GM19240 (cell line): ENCODE measurements around the gene UMOD.

Source experiments
- DNase-seq: peaks from one replicate; pipeline ENCODE4 v3.0.0; 2011; ENCODE audit warnings: low spot score; ENCODE audit not compliant: insufficient read length

The UMOD gene

DNA sequence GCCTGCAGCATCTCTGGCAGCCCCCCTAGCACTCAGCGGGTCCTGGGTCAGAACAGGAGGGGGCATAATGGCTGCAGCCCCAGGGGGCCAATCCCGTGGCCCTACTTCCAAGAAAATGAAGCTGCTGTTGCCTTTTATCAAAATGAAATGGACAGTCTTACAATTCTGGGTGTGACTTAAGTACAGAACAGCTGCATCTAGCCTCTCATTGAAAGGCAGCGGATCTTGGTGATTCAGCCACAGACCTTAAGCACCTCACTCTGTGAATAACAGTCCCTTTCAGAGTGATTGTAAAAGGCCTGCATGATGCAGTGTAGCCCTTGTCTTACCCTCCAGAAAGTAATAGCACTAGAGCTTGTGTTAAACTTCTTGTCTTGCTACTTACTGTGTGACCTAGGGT lies 11.5 kb upstream of the UMOD start:
- DNase-seq, result no peak

DNA sequence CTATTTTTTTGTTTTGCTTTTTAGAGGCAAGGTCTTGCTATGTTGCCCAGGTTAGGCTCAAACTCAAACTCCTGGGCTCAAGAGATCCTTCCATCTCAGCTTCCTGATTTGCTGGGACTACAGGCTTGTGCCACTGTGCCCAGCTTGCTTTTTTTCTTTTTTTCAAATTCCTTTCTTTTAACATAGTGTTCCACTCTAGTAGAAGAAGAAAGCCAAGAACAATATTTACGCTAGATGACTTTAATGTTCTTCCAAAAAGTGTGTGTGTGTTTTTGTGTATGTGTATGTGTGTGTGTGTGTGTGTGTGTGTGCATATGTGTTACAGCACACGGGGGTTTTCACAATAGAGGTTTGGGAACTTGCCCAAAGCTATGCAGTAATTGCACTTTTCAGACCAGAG lies 10.7 kb upstream of the UMOD start:
- DNase-seq, result no peak

DNA sequence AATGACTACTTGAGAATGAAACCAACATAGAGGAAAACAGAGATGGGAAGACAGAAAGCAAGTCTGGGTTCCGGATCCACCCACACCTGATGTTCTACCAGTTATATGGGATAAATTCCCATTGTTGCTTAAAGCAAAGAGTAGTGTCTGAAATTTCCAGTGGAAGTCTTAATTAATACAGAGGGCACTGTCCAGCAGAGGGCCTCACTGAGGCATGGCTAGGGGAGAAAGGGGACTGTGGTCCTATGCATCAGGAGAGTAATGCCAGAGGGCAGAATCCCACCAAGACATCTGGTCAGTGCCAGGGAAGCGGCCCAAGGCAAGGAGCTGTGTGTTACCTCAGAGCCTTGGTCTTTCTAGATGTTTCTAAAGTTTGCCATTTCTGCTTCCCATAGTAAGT lies 7.5 kb upstream of the UMOD start:
- DNase-seq, result no peak

DNA sequence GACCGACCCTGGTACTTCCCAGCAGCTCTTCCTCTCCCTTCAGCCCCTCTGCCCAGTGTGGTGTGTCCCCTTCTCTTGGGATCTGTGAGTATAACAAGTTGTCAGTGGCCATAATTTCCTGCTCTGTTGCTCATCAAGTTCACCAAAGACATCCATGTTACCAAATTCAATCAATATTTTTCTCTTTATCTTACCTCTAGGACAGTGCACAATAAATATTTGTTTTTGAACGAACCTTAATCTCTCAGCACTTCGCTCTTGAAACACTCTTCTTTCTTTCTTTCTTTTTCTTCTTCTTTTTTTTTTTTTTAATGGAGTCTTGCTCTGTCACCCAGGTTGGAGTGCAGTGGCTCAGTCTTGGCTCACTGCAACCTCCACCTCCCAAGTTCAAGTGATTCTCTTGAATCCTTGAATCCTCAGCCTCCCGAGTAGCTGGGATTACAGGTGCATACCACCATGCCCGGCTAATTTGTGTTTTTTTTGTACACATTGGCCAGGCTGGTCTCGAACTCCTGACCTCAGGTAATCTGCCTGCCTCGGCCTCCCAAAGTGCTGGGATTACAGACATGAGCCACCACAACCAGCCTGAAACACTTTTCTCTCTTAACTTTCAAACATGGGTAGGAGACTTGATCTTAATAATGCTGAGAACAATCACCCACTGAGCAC lies 2.7 kb upstream of the UMOD start:
- DNase-seq, result no peak

DNA sequence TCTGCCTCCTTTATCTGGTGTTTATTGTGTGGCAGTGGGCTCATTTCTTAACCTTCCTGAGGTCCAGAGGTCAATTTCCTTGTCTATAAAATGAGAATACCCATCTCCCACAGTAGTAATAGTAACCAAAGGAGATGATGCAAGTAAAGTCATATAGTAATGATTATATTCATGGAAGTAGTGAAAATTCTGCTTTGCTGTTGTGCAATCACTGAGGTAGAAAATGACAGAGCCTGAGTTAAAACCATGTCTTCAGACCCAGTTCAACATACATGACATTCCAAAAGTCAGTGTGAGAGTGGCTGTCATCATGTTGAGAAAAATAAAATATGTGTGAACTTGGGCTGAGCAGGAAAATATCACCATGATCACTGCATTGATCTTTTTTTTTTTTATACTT lies 864 bp upstream of the UMOD start:
- DNase-seq, result no peak

DNA sequence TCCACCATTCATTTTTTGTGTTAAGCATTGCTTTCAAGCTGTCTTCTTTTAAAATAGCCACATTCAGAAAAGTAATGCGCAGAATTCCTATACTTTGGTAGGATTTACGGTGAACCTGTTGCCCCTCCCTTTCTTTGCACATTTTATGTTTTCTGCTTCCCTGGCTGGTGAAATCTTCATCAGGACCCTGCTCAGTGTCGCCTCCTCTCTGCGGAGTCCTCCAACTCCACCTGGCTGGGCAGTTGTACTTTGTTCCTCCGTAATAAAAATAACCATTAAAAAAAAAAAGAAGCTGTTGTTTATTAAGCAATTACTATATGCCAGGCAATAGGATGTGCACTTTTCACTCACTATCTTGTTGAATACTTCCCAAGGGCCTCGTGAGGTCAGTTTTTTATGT lies 2.9 kb downstream of the UMOD start:
- no peak for DNase-seq

DNA sequence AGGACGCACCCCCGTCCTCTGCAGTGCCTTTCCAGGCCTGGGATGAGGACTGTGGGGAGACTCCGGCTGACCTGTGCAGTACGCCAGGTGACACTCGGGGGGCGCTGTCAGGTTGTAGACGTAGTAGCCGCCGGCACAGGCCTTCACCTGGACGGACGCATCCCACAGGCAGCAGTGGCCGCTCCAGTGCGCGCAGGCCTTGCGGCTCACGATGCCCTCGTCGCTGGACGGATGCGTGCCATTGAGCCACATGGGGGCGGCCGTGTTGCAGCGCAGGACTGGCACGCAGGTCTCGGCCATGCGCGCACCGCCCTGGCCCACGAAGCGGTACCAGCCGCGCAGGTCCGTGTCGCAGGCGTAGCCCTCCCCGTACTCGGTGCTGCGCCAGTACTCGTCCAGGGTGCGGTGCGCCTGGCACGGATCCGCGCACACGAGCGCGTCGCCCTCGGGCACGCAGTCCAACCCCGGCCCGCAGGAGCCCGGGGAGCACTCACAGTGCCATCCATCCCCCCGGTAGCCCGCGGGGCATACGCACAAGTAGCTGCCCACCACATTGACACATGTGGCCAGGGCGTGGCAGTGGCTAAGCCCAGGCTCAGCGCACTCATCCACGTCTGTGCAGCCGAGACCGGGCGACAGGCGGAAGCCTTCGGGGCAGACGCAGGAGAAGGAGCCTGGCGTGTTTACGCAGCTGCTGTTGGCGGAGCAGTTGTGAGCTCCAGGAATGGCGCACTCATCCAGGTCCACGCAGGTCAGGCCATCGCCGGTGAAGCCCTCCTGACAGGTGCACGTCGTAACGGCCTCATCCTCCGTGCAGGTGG lies 3.9 kb downstream of the UMOD start:
- no peak for DNase-seq

DNA sequence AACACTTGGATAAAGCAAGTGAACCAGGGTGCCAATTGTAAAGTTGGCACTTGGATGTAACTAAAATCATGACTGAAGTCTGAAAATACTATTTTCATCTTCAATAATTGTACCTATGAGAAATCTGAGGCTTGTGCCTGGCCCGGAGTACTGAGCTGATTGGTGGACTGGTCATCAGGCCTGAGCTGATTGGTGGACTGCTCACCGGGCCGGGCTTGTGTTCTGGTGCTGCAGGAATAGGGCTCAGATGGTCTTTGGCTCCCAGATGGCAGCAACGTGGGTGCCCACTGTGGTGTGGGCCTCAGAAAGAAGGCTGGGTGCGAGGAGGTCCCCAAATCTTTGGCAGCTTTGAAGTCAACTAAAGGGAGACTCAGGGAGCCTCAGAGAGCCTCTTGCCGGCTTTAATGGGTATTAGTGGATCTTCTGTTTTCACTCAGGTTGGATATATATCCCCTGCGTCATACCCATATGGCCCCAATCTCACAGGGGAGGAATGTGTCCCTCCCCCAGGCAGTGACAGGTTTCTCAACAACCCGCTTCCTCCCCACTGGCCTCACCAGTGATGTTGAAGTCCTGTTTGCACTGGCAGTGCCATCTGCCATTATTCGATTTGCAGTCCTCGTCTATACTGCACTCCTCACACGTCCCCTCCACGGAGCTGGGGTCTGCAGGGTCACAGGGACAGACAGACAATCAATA lies 4.7 kb downstream of the UMOD start:
- no peak for DNase-seq

DNA sequence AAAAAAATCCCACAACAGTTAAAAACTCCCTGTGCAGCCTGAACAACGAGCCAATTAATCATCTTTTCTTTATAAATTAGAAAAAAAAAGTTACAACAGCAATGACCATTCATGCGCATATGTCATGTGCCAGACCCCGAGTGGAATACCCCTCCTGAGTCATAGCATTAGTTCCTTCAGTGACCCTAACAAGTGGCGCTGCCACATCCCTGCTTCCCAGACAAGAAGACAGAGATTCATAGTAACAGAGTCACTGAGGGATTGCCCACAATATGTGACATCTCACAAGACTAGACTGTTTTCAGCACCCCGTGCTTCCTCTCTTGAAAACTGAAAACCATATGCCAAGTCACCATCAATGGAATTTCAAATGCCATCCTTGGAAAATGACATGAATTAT lies 7.9 kb downstream of the UMOD start:
- no peak for DNase-seq

DNA sequence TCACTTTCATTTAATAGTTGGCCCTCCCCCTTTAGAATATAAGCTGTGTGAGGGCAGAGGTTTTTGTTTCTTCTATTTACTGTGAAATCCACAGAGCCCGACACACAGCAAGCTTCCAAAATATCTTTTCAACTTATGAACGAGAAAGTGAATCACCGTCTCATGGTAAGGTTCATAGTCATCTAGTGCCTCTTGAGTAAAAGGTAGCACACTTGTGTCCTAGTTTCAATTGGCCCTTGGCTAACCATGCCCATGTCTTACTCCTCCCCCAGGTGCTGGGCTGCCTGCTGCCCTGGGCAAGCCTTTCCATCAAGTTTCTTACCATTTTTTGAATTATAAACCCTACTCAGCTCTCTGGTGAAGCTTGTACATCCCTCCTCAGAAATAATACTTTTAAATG lies 12.8 kb downstream of the UMOD start:
- no peak for DNase-seq

DNA sequence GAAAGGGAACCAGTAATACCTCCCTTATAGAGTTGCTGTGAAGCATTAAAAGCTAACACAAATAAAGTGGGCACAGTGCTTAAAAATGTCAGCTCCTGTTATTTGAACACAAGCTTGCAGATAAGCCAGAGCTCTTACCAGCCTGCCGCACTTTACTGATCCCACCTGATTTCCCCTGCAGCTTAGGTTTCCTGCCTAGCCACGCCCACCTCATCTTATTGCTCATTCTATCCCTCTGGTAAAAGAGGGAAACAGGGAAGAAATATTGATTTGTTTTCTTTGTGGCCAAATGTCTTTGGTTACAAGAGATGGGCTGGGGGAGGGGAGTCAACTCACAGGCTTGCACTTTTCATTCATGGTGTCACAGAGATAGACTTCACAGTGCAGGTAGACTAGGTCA lies 15.6 kb downstream of the UMOD start:
- no peak for DNase-seq

DNA sequence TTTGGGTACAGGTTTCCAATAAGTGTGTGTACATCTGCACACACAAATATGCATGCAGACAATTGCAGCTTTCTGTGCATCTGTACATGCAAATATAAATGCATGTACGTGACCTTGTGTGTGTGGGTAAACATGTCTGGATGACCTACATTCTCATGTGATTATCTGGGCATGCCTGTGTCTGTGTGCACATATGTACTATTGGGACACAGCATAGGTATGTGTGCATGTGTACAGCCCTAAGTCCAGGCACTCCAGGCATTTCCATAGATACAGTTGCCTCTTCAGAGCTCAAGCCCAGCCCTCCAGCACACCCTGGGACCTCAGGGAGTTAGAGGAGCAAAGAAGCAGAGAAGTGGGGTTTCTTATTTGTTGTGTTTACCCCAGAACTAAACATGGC lies 18.1 kb downstream of the UMOD start:
- DNase-seq, result no peak

DNA sequence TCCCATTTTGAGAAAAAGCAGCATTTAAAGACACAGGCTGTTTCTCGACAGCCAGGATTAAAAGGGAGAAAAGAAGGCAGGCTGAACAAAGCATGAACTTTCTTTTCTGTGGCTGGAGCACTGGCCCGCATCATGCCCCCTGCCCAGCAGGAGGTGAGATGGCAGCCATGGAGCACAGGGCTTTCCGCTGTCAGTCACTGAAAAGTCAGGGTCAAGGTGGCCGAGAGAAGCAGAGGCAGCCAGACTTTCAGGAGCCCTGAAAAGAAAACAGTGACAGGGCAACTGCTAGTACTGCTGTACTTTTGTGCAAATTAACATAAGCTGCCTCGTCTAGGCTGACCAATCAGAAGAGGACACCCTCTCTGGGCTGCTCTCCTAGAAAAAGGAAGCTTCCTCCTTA lies 19.4 kb downstream of the UMOD start:
- DNase-seq, result no peak

DNA sequence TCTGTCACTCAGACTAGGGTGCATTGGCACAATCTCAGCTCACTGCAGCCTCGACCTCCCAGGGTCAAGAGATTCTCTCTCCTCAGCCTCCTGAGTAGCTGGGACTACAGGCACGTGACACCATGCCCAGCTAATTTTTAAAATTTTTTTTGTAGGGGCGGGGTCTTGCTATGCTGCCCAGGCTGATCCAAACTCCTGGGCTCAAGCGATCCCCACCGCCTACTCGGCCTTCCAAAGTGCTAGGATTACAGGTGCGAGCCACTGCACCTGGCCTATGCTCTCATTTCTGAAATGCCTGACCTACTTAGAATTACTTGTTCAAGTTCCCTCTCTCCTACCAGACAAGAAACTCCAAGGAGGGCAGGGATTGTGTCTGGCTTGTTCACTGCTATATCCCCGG lies 20.1 kb downstream of the UMOD start:
- DNase-seq, result no peak

DNA sequence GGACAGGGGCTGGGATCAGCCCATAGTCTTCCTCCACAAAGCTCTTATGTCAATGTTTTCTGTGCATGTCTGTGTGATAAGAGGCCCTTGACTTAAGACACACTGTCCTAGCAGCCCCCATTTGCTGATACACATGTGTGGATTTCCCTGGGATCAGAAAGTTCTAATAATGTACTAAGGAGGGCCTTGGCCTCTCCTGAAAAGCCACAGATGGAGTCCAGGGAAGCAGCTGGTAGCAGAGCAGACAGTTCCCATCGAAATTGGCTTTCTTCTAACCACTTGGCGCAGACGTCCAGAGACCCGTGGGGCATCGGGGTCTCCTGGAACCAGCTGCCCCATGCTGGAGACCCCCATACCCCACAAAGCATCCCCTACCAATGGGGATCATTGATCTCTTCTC lies 20.9 kb downstream of the UMOD start:
- no peak for DNase-seq

DNA sequence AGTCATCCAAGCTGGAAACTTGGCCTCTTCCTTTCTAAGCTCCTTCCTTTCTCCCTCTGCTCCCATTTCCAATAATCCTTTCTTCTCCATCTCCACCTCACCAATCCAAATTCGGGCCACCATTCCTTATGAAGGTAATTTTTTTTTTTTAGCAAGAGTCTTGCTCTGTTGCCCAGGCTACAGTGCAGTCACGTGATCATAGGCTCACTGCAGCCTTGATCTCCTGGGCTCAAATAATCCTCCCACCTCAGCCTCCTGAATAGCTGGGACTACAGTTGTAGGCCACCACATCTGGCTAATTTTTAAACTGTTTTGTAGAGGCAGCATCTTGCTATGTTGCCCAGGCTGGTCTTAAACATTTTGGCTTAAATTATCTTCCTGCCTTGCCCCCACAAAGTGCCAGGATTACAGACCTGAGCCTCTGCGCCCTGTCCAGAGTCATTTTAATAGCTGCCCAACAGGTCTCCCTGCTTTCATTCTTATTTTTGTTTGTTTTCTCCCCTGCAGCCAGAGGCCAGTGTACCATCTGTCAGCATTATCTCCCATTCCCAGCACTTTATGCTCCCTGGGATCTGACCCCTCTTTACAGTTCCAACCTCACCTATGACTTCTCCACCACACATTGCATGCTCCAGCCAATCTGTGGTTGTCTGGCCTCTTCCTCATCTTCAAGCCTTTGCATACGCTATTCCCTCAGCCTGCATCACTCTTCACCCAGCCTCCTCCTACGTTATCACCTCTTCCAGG lies 22.9 kb downstream of the UMOD start:
- no peak for DNase-seq

DNA sequence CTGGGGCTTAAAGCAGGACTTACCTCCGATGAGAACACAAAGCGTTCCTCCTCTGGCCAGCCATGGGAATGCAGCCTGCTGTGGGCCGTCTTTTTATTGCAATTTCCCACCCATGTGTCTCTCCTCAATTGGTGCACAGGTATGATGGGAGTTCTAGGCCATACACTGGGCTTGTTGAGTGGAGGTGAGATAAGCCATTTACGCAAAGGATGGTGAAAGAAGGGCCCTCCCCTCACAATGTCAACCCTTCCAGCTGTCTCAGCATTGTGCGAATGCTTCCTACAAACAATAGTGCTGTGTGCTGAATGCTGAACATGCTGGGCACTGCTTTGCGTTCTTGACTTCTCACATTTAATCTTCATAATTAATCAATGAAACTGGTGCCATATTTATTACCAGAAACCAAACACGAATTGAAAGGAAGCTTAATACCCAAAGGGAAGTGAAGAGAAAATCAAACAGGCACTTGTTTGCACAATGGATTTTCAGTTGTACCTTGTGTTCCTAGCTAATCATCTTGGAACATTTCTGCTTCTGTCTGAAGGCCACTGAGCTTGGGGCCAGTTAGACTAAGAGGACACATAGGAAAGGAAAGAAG lies 25.0 kb downstream of the UMOD start, which contains the start of gene GP2:
TSS of gene GP2 (minus strand) at position 70 of the 598 bp plus-strand sequence. CDS start 1,082 bp downstream, outside the sequence.
- DNase-seq, result no peak

DNA sequence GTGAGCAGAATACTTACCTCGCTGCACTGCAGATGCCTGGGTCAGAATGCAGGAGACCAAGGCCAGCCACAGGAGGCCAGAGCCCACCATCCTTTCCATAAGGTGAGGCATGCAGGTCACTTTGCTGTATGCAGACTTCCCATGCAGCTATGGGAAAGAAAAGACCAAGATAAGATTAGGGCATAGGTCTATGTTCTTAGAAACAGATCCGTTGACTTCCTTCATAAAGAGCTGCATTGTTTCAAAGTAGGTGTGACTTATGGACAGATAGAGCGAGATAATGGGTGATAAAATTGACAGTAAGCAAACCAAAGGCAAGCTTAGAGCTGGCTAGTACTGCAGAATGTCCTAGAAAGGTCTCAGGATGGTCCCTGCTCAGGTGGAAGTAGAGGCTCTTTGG lies 26.2 kb downstream of the UMOD start:
- DNase-seq, result no peak

DNA sequence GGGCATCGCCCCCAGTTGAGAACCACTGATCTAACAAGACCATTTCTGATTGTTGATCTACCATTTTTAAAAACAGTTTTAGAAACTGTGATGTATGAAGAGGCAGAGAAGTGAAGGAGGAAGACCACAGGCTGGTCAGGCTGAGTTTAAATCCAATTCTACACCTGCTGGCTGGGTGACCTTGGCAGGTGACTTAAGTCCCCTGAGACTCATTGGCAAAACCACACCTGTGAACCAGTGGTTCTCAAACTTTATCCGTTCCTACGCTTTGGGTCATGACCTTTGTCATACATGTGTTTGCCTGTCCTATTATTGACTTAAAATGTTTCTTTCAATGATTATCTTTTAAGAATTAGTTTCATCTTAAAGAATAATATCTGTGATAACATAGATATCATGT lies 27.5 kb downstream of the UMOD start:
- no peak for DNase-seq

DNA sequence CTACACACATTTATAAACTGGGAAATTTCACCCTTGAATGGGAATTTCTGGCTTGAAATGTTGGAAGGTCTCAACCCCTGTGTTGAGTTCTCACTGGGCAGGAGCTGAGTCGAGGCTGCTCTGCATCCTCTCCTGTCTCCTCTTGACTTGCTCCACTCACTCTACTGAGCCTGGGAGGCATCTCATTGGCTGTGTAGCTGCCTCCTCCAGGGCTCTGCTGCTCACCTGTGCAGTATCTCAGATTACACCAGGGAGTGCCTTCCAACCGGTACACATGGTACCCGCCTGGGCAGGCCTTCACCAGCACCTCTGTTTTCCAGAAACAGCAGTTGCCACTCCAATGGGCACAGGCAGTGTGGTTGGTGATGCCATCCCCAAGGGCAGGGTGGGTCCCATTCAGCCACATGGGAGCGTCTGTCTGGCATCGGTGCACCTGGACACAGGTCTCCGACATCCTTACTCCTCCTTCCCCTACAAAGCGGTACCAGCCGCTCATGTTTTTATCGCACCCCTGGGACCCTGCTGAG lies 28.9 kb downstream of the UMOD start:
- no peak for DNase-seq

DNA sequence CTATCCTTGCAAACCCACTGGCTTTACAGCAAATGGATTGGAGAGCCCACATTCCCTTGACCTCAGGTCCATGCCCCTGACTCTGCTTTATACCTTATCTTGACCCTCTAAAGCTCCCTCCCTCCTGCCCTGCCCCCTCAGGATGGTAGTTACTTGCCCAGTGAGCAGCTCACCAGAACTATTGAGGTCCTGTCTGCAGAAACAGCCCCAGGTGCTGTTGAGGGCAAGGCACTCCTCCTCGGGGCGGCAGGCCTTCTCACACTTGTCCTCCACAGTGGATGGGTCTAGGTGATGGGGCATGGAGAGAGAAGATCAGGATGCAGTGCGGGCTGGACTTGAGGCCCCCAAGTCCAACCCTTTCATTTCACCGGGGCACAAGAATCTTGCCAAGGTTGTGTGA lies 29.8 kb downstream of the UMOD start:
- no peak for DNase-seq
